WTC11 (cell line): Measurements from ENCODE around the gene COPA. TPM values are rescaled to one million over a fixed set of nuclear protein-coding genes. Genes with fewer than 3 reads are reported as not detected.

ENCODE experiments used
- ATAC-seq: fragments of 200-7000 bp; cut with Tn5 transposase; 2 replicates; pipeline ENCODE4 v1.10.0; 2021; ENCODE audit warnings: mild to moderate bottlenecking, moderate library complexity
- CTCF ChIA-PET: fragments of 300-600 bp; sonication (Branson Sonifier 250); formaldehyde crosslinking; loops from one replicate; lab custom pipeline; 2021; ENCODE audit warnings: antibody characterized with exemption; lab: Charles Lee
- POLR2A ChIA-PET: fragments of 350-600 bp; sonication (Branson Sonifier 250); formaldehyde crosslinking; loops from one replicate; lab custom pipeline; 2021; ENCODE audit warnings: antibody characterized with exemption; lab: Charles Lee
- DNase-seq: peaks from one replicate; pipeline ENCODE4 v3.0.0; 2021; ENCODE audit warnings: low spot score
- H3K27ac Mint-ChIP-seq: 2 replicates; pipeline ENCODE4 v1.8.0; 2021; ENCODE audit warnings: mixed read lengths
- H3K27me3 Mint-ChIP-seq: 2 replicates; pipeline ENCODE4 v1.8.0; 2021; ENCODE audit warnings: low read depth, mild to moderate bottlenecking, moderate library complexity, mixed read lengths
- H3K36me3 Mint-ChIP-seq: 2 replicates; pipeline ENCODE4 v1.8.0; 2021; ENCODE audit warnings: mixed read lengths
- H3K4me1 Mint-ChIP-seq: 2 replicates; pipeline ENCODE4 v1.8.0; 2022; ENCODE audit warnings: mixed read lengths
- H3K4me3 Mint-ChIP-seq: 2 replicates; pipeline ENCODE4 v1.8.0; 2021; ENCODE audit warnings: mild to moderate bottlenecking, moderate library complexity, mixed read lengths
- H3K9me3 Mint-ChIP-seq: 2 replicates; pipeline ENCODE4 v1.8.0; 2021; ENCODE audit warnings: mixed read lengths
- ELF4 ChIP-seq: sonication (generic); formaldehyde crosslinking; IDR thresholded peaks from 2 replicates; pipeline ENCODE4 v1.8.1; 2022; ENCODE audit warnings: low read depth, mild to moderate bottlenecking, moderate library complexity, missing genetic modification reagents
- ESRRA ChIP-seq: sonication (generic); formaldehyde crosslinking; IDR thresholded peaks from 2 replicates; pipeline ENCODE4 v1.8.1; 2022; ENCODE audit warnings: mild to moderate bottlenecking, missing genetic modification reagents, borderline replicate concordance
- GTF2I ChIP-seq: fragments of 250-450 bp; sonication (Bioruptor Pico); conservative IDR thresholded peaks from 2 replicates; pipeline ENCODE4 v1.4.0; 2021; ENCODE audit warnings: mild to moderate bottlenecking
- IRF2 ChIP-seq: sonication (generic); formaldehyde crosslinking; IDR thresholded peaks from 2 replicates; pipeline ENCODE4 v1.8.0; 2022; ENCODE audit warnings: low read depth, missing genetic modification reagents, borderline replicate concordance
- JAZF1 ChIP-seq: fragments of 250-450 bp; sonication (Bioruptor Pico); IDR thresholded peaks from 2 replicates; pipeline ENCODE4 v1.9.0; 2021; ENCODE audit warnings: moderate library complexity, mild to moderate bottlenecking, inconsistent platforms
- KAT7 ChIP-seq: sonication (generic); formaldehyde crosslinking; IDR thresholded peaks from 2 replicates; pipeline ENCODE4 v1.8.1; 2023; ENCODE audit warnings: missing genetic modification reagents, mild to moderate bottlenecking, borderline replicate concordance
- MAX ChIP-seq: sonication (generic); formaldehyde crosslinking; IDR thresholded peaks from 2 replicates; pipeline ENCODE4 v1.8.0; 2022; ENCODE audit warnings: mild to moderate bottlenecking, missing genetic modification reagents
- NFYB ChIP-seq: sonication (generic); formaldehyde crosslinking; conservative IDR thresholded peaks from 2 replicates; pipeline ENCODE4 v1.8.0; 2022; ENCODE audit warnings: low read depth, missing genetic modification reagents
- NR1H2 ChIP-seq: sonication (generic); formaldehyde crosslinking; IDR thresholded peaks from 2 replicates; pipeline ENCODE4 v1.9.0; 2021; ENCODE audit warnings: mild to moderate bottlenecking, moderate library complexity, missing genetic modification reagents
- NR3C1 ChIP-seq: sonication (generic); formaldehyde crosslinking; conservative IDR thresholded peaks from 2 replicates; pipeline ENCODE4 v1.8.1; 2023; ENCODE audit warnings: low read depth, mild to moderate bottlenecking, missing genetic modification reagents
- PRRX2 ChIP-seq: fragments of 250-450 bp; sonication (Bioruptor Pico); IDR thresholded peaks from 2 replicates; pipeline ENCODE4 v1.8.0; 2021; ENCODE audit warnings: mild to moderate bottlenecking
- RORB ChIP-seq: fragments of 250-450 bp; sonication (Bioruptor Pico); IDR thresholded peaks from 2 replicates; pipeline ENCODE4 v1.9.0; 2021; ENCODE audit warnings: mild to moderate bottlenecking
- SOX15 ChIP-seq: fragments of 250-450 bp; sonication (Bioruptor Pico); IDR thresholded peaks from 2 replicates; pipeline ENCODE4 v1.9.0; 2021; ENCODE audit warnings: mild to moderate bottlenecking
- TCF7 ChIP-seq: sonication (generic); formaldehyde crosslinking; IDR thresholded peaks from 2 replicates; pipeline ENCODE4 v1.8.0; 2022; ENCODE audit warnings: mild to moderate bottlenecking, low read depth, missing genetic modification reagents, moderate library complexity
- TP53 ChIP-seq: sonication (generic); formaldehyde crosslinking; IDR thresholded peaks from 2 replicates; pipeline ENCODE4 v1.8.1; 2023; ENCODE audit warnings: mild to moderate bottlenecking, missing genetic modification reagents
- ZNF121 ChIP-seq: sonication (generic); formaldehyde crosslinking; IDR thresholded peaks from 2 replicates; pipeline ENCODE4 v1.8.0; 2023; ENCODE audit warnings: missing genetic modification reagents
- ZNF219 ChIP-seq: sonication (generic); formaldehyde crosslinking; IDR thresholded peaks from 2 replicates; pipeline ENCODE4 v1.8.0; 2023; ENCODE audit warnings: missing genetic modification reagents, mild to moderate bottlenecking, borderline replicate concordance
- ZNF232 ChIP-seq: sonication (generic); formaldehyde crosslinking; IDR thresholded peaks from 2 replicates; pipeline ENCODE4 v1.8.0; 2022; ENCODE audit warnings: mild to moderate bottlenecking, missing genetic modification reagents
- ZNF263 ChIP-seq: sonication (generic); formaldehyde crosslinking; IDR thresholded peaks from 2 replicates; pipeline ENCODE4 v1.8.1; 2022; ENCODE audit warnings: low read depth, mild to moderate bottlenecking, moderate library complexity, missing genetic modification reagents
- ZNF317 ChIP-seq: sonication (generic); formaldehyde crosslinking; IDR thresholded peaks from 2 replicates; pipeline ENCODE4 v1.8.1; 2023; ENCODE audit warnings: low read depth, mild to moderate bottlenecking, moderate library complexity, missing genetic modification reagents, borderline replicate concordance
- ZNF396 ChIP-seq: fragments of 250-450 bp; sonication (Bioruptor Pico); IDR thresholded peaks from 2 replicates; pipeline ENCODE4 v1.8.0; 2021; ENCODE audit warnings: mild to moderate bottlenecking, moderate library complexity, borderline replicate concordance
- ZNF423 ChIP-seq: fragments of 250-450 bp; sonication (Bioruptor Pico); IDR thresholded peaks from 2 replicates; pipeline ENCODE4 v2.1.2; 2022; ENCODE audit warnings: mild to moderate bottlenecking, moderate library complexity
- ZNF512 ChIP-seq: sonication (generic); formaldehyde crosslinking; IDR thresholded peaks from 2 replicates; pipeline ENCODE4 v1.8.1; 2022; ENCODE audit warnings: missing genetic modification reagents, borderline replicate concordance
- total RNA-seq: library from RNA; stranded (reverse); gene quantifications from 3 replicates; pipeline ENCODE4 v1.2.3, GENCODE V29; 2021
- TF ChIP-seq, protein P1 (sequence below): fragments of 250-450 bp; sonication (Bioruptor Pico); conservative IDR thresholded peaks from 2 replicates; pipeline ENCODE4 v1.9.0; 2021; ENCODE audit warnings: mild to moderate bottlenecking
- TF ChIP-seq, protein P2 (sequence below): sonication (generic); formaldehyde crosslinking; IDR thresholded peaks from 2 replicates; pipeline ENCODE4 v1.8.1; 2023; ENCODE audit warnings: mild to moderate bottlenecking, missing genetic modification reagents, borderline replicate concordance
- TF ChIP-seq, protein P3 (sequence below): fragments of 250-450 bp; sonication (Bioruptor Pico); IDR thresholded peaks from 2 replicates; pipeline ENCODE4 v2.1.2; 2022; ENCODE audit warnings: mild to moderate bottlenecking, moderate library complexity

The COPA gene
- total RNA-seq, 1 experiment from 2014 or later = 126 TPM

- peak overlapping the region; percentile 98 for H3K4me3 Mint-ChIP-seq
- peaks cover 6% of the 10 kb centered on the region for H3K36me3 Mint-ChIP-seq
- ChIA-PET CTCF (interaction anchor here (0.7 to 8.9 kb wide), 6 partner anchors 9 to 182 kb away, joined by 3 to 60 read pairs (median 11); no protein-coding TSS in a partner anchor), POLR2A (interaction anchor here (1.2 to 1.8 kb wide), 2 partner anchors 9 to 162 kb away, joined by 3 to 6 read pairs; partner anchors contain the start of gene IGSF8)
- H3K9me3 Mint-ChIP-seq = no peaks in the 10 kb centered on the region
- ATAC-seq = no peak
- no peak for DNase-seq
- peaks cover 5% of the 10 kb centered on the region; the same call in 1 of the 2 replicates for H3K27me3 Mint-ChIP-seq
- peak overlapping the region; percentile 99 for H3K27ac Mint-ChIP-seq
- peaks cover 32% of the 10 kb centered on the region for H3K4me1 Mint-ChIP-seq
- no peak for TF ChIP-seq JAZF1 (CRISPR knock-in tag)
- TF ChIP-seq TCF7 (CRISPR knock-in tag) = no peak
- no peak for TF ChIP-seq ZNF317
- no peak for TF ChIP-seq SOX15 (CRISPR knock-in tag)
- TF ChIP-seq NR3C1 (CRISPR knock-in tag) = no peak
- no peak for TF ChIP-seq ZNF121 (CRISPR knock-in tag)
- TF ChIP-seq KAT7 (CRISPR knock-in tag) = no peak
- no peak for TF ChIP-seq NR1H2 (CRISPR knock-in tag)
- TF ChIP-seq, protein P1, sequence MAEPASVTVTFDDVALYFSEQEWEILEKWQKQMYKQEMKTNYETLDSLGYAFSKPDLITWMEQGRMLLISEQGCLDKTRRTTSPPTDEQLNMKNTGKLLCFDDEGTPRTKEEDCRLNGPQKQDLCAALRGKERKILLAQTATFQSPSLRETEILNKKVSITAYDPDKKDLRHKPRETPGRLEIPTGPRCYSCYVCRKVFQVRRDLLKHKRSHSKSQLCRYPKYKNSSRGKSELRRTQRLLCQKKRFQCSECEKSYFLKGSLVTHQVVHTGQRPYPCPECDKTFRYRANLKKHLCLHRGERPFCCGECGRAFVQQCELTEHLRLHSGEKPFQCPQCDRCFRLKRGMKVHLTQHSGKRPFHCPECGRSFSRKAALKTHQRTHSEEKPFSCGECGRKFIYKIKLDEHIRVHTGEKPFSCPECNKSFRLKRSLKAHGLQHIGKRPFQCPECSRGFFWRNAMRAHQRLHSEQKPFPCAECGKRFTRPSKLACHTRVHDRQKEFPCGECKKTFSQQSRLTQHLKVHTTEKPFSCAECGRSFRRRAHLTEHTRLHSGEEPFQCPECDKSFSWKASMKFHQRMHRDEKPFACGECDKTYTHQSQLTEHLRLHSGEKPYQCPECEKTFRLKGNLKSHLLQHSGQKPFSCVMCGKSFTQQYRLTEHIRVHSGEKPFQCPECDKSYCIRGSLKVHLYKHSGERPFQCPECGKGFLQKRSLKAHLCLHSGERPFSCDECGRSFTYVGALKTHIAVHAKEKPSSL = no peak
- TF ChIP-seq ZNF232 (CRISPR knock-in tag) = no peak
- no peak for TF ChIP-seq ELF4 (CRISPR knock-in tag)
- TF ChIP-seq TP53 (CRISPR knock-in tag) = no peak
- TF ChIP-seq ZNF423 (CRISPR knock-in tag) = no peak
- TF ChIP-seq, protein P2, sequence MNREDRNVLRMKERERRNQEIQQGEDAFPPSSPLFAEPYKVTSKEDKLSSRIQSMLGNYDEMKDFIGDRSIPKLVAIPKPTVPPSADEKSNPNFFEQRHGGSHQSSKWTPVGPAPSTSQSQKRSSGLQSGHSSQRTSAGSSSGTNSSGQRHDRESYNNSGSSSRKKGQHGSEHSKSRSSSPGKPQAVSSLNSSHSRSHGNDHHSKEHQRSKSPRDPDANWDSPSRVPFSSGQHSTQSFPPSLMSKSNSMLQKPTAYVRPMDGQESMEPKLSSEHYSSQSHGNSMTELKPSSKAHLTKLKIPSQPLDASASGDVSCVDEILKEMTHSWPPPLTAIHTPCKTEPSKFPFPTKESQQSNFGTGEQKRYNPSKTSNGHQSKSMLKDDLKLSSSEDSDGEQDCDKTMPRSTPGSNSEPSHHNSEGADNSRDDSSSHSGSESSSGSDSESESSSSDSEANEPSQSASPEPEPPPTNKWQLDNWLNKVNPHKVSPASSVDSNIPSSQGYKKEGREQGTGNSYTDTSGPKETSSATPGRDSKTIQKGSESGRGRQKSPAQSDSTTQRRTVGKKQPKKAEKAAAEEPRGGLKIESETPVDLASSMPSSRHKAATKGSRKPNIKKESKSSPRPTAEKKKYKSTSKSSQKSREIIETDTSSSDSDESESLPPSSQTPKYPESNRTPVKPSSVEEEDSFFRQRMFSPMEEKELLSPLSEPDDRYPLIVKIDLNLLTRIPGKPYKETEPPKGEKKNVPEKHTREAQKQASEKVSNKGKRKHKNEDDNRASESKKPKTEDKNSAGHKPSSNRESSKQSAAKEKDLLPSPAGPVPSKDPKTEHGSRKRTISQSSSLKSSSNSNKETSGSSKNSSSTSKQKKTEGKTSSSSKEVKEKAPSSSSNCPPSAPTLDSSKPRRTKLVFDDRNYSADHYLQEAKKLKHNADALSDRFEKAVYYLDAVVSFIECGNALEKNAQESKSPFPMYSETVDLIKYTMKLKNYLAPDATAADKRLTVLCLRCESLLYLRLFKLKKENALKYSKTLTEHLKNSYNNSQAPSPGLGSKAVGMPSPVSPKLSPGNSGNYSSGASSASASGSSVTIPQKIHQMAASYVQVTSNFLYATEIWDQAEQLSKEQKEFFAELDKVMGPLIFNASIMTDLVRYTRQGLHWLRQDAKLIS (CRISPR knock-in tag) = no peak
- TF ChIP-seq IRF2 = no peak
These were observed 82.4 kb downstream of the COPA start for GRCh38 chr1:160260406-160261382.

GRCh38 chr1:160258177-160258798 is 84.8 kb downstream of the COPA start:
- Mint-ChIP-seq H3K9me3 (no peaks in the 10 kb centered on the region), H3K4me3 (no peak overlapping the region), H3K4me1 (peaks cover 32% of the 10 kb centered on the region), H3K27me3 (no peaks in the 10 kb centered on the region), H3K27ac (no peak overlapping the region), H3K36me3 (peaks cover 6% of the 10 kb centered on the region)
- ChIA-PET POLR2A (interaction anchor here (0.5 kb wide), 1 partner anchor 10 kb away, joined by 5 read pairs; no protein-coding TSS in a partner anchor), CTCF (interaction anchor here (1.1 kb wide), 1 partner anchor 155 kb away, joined by 3 read pairs; no protein-coding TSS in a partner anchor)
- no peak for DNase-seq
- ATAC-seq = no peak
- TF ChIP-seq ESRRA = no peak
- no peak for TF ChIP-seq ZNF512
- TF ChIP-seq GTF2I (CRISPR knock-in tag) = no peak
- no peak for TF ChIP-seq NFYB
- TF ChIP-seq PRRX2 (CRISPR knock-in tag) = no peak
- TF ChIP-seq ZNF219 = no peak
- TF ChIP-seq, protein P3, sequence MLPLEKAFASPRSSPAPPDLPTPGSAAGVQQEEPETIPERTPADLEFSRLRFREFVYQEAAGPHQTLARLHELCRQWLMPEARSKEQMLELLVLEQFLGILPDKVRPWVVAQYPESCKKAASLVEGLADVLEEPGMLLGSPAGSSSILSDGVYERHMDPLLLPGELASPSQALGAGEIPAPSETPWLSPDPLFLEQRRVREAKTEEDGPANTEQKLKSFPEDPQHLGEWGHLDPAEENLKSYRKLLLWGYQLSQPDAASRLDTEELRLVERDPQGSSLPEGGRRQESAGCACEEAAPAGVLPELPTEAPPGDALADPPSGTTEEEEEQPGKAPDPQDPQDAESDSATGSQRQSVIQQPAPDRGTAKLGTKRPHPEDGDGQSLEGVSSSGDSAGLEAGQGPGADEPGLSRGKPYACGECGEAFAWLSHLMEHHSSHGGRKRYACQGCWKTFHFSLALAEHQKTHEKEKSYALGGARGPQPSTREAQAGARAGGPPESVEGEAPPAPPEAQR (CRISPR knock-in tag) = no peak
- TF ChIP-seq MAX = no peak
- TF ChIP-seq ZNF396 (CRISPR knock-in tag) = no peak
- no peak for TF ChIP-seq RORB (CRISPR knock-in tag)
- no peak for TF ChIP-seq ZNF263 (CRISPR knock-in tag)
